ENCODE data around the gene ZFHX2. TPM values are rescaled to one million over a fixed set of nuclear protein-coding genes. Genes with fewer than 3 reads are reported as not detected.

ZFHX2 gene
- total and polyA plus RNA-seq, 5 donors: 0.31 to 1.0 (median 0.79) TPM

DNA sequence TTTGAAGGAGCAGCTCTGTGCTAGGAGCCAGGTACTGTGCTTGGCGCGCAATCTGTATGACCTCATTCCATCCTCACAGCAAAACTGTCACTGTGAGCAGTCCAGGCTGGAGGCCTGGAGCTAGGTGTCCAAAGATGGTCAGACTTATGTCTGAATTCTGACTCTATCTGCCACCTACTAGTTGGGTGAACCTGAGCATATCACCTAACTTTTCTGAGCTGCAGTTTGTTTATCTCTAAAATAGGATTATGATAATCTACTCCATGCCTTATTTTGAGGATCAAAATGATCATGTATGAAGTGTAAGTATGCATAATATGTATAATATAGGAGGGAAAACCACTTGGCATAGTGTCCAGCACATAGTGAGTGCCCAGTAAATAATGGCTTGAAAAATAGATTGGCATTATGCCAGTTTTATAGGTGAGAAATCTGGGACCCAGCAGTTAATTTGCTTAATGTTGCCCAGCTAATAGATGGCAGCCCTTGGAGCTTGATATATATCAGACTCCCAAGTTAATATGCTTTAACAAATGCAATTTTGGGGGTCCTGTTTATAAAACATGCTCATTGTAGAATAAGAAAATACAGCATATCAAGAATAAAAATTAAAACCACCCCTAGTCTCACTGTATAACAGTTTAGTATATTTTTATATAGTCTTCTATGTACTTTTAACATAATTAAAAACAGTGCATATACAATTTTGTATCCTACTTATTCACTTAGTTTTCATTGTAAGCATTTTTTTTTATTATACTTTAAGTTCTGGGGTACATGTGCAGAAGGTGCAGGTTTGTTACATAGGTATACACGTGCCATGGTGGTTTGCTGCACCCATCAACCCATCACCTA is 31.6 kb upstream of the ZFHX2 start:
- WGBS: 73% methylated on average over 3 of the region's 3 CpGs
- Histone ChIP-seq H3K4me3 (ENCODE audit: low read length) (no peak overlapping the region), H3K27me3 (ENCODE audit: control insufficient read depth, insufficient read depth) (no peaks in the 10 kb centered on the region), H3K9me3 (ENCODE audit: control insufficient read depth, low read length) (no peaks in the 10 kb centered on the region), H3K4me1 (ENCODE audit: control insufficient read depth, insufficient read depth, low read length) (no peaks in the 10 kb centered on the region), H3K27ac (ENCODE audit: low read length) (no peak overlapping the region)
- ATAC-seq (no peak), DNase-seq (no peak)
- intact Hi-C loops (cut with DNase I): no loop called here

- no peak overlapping the region for H3K27ac ChIP-seq (ENCODE audit: low read length)
- DNase-seq (no peak), ATAC-seq (no peak)
- intact Hi-C loops (cut with DNase I): no loop called here
- no peaks in the 10 kb centered on the region for H3K4me1 ChIP-seq (ENCODE audit: control insufficient read depth, insufficient read depth, low read length)
- H3K9me3 ChIP-seq (ENCODE audit: control insufficient read depth, low read length): no peaks in the 10 kb centered on the region
- WGBS: 95% methylated on average over 6 of the region's 8 CpGs
- no peaks in the 10 kb centered on the region for H3K27me3 ChIP-seq (ENCODE audit: control insufficient read depth, insufficient read depth)
- H3K4me3 ChIP-seq (ENCODE audit: low read length): no peak overlapping the region
These were observed 29.4 kb upstream of the ZFHX2 start for GRCh38 chr14:23580948-23581281.

DNA sequence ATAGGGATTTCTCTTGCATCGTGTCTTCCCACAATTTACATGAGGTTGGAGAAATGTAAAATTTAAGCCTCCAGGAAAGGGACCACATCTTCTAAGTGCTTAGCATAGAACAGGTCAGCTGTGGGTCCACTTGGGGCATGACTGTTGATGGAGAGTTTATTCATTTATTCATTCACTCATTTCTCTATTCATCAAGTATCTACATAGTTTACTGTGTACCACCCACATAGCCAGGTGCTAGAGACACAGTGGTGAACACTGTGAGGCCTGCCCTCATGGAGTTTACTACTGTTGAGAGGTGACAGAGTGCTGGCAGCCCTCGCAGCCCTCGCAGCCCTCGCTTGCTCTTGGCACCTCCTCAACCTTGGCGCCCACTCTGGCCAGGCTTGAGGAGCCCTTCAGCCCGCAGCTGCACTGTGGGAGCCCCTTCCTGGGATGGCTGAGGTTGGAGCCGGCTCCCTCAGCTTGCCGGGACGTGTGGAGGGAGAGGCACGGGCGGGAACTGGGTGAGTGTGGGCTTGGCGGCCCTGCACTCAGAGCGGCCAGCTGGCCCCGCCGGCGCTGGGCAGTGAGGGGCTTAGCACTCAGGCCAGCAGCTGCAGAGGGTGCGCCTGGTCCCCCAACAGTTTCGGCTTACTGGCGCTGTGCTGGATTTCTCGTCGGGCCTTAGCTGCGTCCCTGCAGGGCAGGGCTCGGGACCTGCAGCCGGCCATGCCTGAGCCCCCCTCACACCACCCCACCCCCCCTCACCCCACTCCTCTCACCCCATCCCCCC is 28.8 kb upstream of the ZFHX2 start:
- H3K4me1 ChIP-seq (ENCODE audit: control insufficient read depth, insufficient read depth, low read length): no peaks in the 10 kb centered on the region
- H3K27me3 ChIP-seq (ENCODE audit: control insufficient read depth, insufficient read depth): no peaks in the 10 kb centered on the region
- ATAC-seq (no peak), DNase-seq (no peak)
- H3K4me3 ChIP-seq (ENCODE audit: low read length): no peak overlapping the region
- intact Hi-C loops (cut with DNase I): no loop called here
- no peaks in the 10 kb centered on the region for H3K9me3 ChIP-seq (ENCODE audit: control insufficient read depth, low read length)
- 89% methylated on average over 24 of the region's 24 CpGs for WGBS
- no peak overlapping the region for H3K27ac ChIP-seq (ENCODE audit: low read length)

GRCh38 chr14:23579739-23580138 is 28.2 kb upstream of the ZFHX2 start:
- Histone ChIP-seq H3K27me3 (ENCODE audit: control insufficient read depth, insufficient read depth) (no peaks in the 10 kb centered on the region), H3K4me3 (ENCODE audit: low read length) (no peak overlapping the region), H3K27ac (ENCODE audit: low read length) (no peak overlapping the region), H3K4me1 (ENCODE audit: control insufficient read depth, insufficient read depth, low read length) (no peaks in the 10 kb centered on the region), H3K9me3 (ENCODE audit: control insufficient read depth, low read length) (no peaks in the 10 kb centered on the region)
- no peak for DNase-seq
- intact Hi-C loops (cut with DNase I): no loop called here
- no peak for ATAC-seq

DNA sequence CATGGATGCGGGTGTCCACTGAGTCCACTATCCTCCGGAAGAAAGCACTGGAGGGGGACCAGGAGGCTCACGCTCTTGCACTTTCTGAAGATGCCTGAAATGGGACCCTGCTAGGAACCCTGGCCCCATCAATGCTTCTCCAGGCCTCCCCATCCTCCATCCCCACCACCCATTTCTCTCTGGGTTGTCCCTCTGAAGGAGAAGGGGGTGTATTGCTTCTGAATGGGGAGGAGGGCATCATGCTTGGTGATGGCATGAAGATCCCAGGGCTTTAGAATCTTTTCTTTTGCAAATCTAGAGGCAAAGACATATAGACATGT is 27.7 kb upstream of the ZFHX2 start:
- DNase-seq (no peak), ATAC-seq (no peak)
- Histone ChIP-seq H3K27ac (ENCODE audit: low read length) (no peak overlapping the region), H3K4me3 (ENCODE audit: low read length) (no peak overlapping the region), H3K27me3 (ENCODE audit: control insufficient read depth, insufficient read depth) (no peaks in the 10 kb centered on the region), H3K9me3 (ENCODE audit: control insufficient read depth, low read length) (no peaks in the 10 kb centered on the region), H3K4me1 (ENCODE audit: control insufficient read depth, insufficient read depth, low read length) (no peaks in the 10 kb centered on the region)
- intact Hi-C loops (cut with DNase I): no loop called here
- 46% methylated on average over 3 of the region's 3 CpGs for WGBS

GRCh38 chr14:23578560-23579310 is 27.2 kb upstream of the ZFHX2 start, which contains the start of gene JPH4:
JPH4 (minus strand) TSS chr14:23578790; CDS start chr14:23577453, 1,337 bp downstream.
- 9% methylated on average over 18 of the region's 18 CpGs for WGBS
- Histone ChIP-seq H3K4me1 (ENCODE audit: control insufficient read depth, insufficient read depth, low read length) (no peaks in the 10 kb centered on the region), H3K27ac (ENCODE audit: low read length) (no peak within 1 kb of the TSS), H3K9me3 (ENCODE audit: control insufficient read depth, low read length) (no peaks in the 10 kb centered on the region), H3K27me3 (ENCODE audit: control insufficient read depth, insufficient read depth) (no peaks in the 10 kb centered on the region), H3K4me3 (ENCODE audit: low read length) (no peak within 1 kb of the TSS)
- ATAC-seq (peak in 1 of 2 donors; percentile 7), DNase-seq (no peak)
- intact Hi-C loops (cut with DNase I): no loop called here

DNA sequence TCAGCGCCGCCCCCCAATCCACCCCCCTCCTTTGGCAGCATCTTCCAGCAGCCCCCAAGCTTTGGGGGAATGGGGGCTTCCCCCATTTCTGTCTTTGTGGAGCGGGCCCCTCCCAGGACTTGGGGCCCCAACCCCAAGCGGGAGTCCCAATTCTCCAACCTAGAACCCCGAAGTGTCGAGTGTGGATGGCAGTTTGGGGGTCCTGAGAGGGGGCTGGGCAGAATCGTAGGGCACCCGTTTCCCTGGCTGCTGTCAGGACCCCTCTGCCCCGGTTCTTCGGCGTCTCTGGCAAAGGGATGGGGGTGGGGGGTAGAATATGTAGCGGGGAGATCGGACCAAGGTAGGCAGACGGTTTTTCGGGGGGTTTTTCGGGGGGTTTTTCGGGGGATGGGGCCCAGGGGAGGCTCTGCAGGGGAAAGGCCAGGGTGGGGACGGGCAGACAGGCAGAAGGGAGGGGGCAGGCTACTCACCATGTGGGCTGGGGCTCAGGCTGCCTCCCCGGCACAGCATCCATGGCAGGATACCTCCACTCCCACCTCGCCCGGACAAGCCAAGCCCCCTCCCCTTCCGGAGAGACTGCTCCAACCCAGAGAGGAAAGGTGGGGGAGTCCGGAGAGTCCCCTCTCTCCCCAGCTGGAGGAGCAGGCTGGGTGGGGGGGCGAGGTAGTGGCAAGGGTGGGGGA is 26.3 kb upstream of the ZFHX2 start:
- H3K4me3 ChIP-seq (ENCODE audit: low read length): no peak overlapping the region
- H3K27ac ChIP-seq (ENCODE audit: low read length): no peak overlapping the region
- ATAC-seq (no peak), DNase-seq (no peak)
- H3K9me3 ChIP-seq (ENCODE audit: control insufficient read depth, low read length): no peaks in the 10 kb centered on the region
- no peaks in the 10 kb centered on the region for H3K27me3 ChIP-seq (ENCODE audit: control insufficient read depth, insufficient read depth)
- no peaks in the 10 kb centered on the region for H3K4me1 ChIP-seq (ENCODE audit: control insufficient read depth, insufficient read depth, low read length)
- 2% methylated on average over 24 of the region's 24 CpGs for WGBS
- intact Hi-C loops (cut with DNase I): no loop called here

DNA sequence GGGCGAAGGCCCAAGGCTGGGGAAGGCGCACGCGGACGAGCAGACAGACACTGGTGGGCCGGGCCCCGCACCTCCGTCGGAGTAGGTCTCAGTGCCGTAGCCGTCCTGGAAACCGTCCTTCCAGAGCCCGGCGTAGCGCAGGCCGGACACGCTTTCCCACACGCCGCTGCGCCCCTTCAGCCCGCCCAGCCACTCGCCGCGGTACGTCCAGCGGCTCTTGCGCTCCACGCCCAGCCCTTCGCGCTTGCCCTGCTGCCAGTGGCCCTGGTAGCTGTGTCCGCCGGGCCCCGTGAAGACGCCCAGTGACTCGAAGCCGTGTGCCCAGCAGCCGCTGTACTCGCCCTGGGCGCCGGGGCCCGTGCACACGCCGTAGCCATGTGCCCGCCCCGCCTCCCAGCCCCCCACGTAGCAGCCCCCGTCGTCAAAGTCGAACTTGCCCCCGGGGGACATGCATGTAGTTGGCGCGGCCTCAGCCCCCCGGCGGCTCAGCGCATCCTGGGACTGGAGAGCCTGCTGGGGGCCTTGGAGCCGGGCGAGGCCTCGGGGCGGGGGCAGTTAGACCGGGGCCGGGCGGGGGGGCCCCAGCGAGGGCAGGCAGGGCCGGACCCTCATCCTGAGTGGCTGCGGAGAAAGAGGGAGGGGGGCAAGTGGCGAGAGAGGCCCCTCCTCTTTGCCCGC is 25.6 kb upstream of the ZFHX2 start:
- intact Hi-C loops (cut with DNase I): no loop called here
- no peak overlapping the region for H3K27ac ChIP-seq (ENCODE audit: low read length)
- no peaks in the 10 kb centered on the region for H3K9me3 ChIP-seq (ENCODE audit: control insufficient read depth, low read length)
- peak in 1 of 3 donors; percentile 69 for DNase-seq
- H3K4me1 ChIP-seq (ENCODE audit: control insufficient read depth, insufficient read depth, low read length): no peaks in the 10 kb centered on the region
- H3K4me3 ChIP-seq (ENCODE audit: low read length): peak overlapping the region; percentile 16
- H3K27me3 ChIP-seq (ENCODE audit: control insufficient read depth, insufficient read depth): no peaks in the 10 kb centered on the region
- 2% methylated on average over 67 of the region's 67 CpGs for WGBS
- ATAC-seq: peak; percentile 34 to 55

- H3K9me3 ChIP-seq (ENCODE audit: control insufficient read depth, low read length): no peaks in the 10 kb centered on the region
- H3K27me3 ChIP-seq (ENCODE audit: control insufficient read depth, insufficient read depth): no peaks in the 10 kb centered on the region
- no peak for ATAC-seq
- H3K27ac ChIP-seq (ENCODE audit: low read length): no peak overlapping the region
- WGBS: 81% methylated on average over 5 of the region's 5 CpGs
- no peak overlapping the region for H3K4me3 ChIP-seq (ENCODE audit: low read length)
- H3K4me1 ChIP-seq (ENCODE audit: control insufficient read depth, insufficient read depth, low read length): no peaks in the 10 kb centered on the region
- intact Hi-C loops (cut with DNase I): no loop called here
- DNase-seq: no peak
These were observed 21.9 kb upstream of the ZFHX2 start for GRCh38 chr14:23573384-23574015.

DNA sequence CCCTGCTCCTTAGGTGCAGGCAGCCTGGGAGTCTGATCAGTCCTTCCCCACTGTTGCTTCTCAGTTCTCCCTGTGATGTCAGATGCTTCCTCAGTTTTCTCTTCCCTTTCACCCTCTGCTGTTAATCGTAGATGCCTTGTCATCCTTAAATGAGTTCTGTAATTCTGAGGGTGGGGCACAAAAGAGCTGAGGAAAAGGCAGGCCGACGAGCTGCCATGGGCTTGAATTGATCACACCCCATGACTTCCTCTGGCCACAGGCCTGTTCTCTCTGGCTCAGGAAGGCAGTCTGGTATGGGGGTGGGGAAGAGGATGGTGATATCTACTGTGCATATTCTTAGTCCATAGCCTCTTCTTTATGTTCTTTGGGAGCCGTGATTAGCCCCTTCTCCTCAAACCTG is 21.3 kb upstream of the ZFHX2 start:
- WGBS: 39% methylated on average over 4 of the region's 4 CpGs
- Histone ChIP-seq H3K9me3 (ENCODE audit: control insufficient read depth, low read length) (no peaks in the 10 kb centered on the region), H3K4me1 (ENCODE audit: control insufficient read depth, insufficient read depth, low read length) (no peaks in the 10 kb centered on the region), H3K4me3 (ENCODE audit: low read length) (no peak overlapping the region), H3K27ac (ENCODE audit: low read length) (no peak overlapping the region), H3K27me3 (ENCODE audit: control insufficient read depth, insufficient read depth) (no peaks in the 10 kb centered on the region)
- peak in 1 of 3 donors; percentile 78 for DNase-seq
- intact Hi-C loops (cut with DNase I): no loop called here
- peak; percentile 37 to 57 for ATAC-seq
